Measurements from ENCODE around the gene SNTG2.

DNA sequence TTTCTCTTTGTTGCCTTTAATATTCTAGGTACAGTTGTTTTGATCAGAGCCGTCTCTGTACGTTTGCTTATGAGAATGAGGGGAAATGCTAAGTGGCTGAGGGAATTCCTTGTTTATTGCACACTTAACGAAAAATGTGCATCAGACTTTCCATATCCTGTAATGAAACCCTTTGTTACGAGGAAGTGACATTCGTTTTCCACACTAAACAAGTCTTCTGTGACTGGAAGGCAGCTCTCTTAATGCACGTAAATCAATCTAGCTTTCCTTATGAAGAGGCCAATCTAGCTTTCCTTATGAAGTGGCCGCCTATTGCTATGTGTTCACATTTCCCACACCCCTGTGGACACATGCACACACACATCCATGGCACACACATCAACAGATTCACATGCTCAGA is 186.2 kb downstream of the SNTG2 start:
- TF ChIP-seq, protein P1, sequence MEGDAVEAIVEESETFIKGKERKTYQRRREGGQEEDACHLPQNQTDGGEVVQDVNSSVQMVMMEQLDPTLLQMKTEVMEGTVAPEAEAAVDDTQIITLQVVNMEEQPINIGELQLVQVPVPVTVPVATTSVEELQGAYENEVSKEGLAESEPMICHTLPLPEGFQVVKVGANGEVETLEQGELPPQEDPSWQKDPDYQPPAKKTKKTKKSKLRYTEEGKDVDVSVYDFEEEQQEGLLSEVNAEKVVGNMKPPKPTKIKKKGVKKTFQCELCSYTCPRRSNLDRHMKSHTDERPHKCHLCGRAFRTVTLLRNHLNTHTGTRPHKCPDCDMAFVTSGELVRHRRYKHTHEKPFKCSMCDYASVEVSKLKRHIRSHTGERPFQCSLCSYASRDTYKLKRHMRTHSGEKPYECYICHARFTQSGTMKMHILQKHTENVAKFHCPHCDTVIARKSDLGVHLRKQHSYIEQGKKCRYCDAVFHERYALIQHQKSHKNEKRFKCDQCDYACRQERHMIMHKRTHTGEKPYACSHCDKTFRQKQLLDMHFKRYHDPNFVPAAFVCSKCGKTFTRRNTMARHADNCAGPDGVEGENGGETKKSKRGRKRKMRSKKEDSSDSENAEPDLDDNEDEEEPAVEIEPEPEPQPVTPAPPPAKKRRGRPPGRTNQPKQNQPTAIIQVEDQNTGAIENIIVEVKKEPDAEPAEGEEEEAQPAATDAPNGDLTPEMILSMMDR (IDR thresholded peaks at IDR 0.05; ENCODE audit: low read depth, low read length, poor library complexity, severe bottlenecking), result no peak
- TF ChIP-seq EZH2phosphoT487 (IDR thresholded peaks at IDR 0.05; ENCODE audit: borderline replicate concordance, low read length), result no peak

All from DOHH2 (cell line).